Natural killer cell (primary cell): Measurements from ENCODE around the gene PPP1R3E. TPM values are rescaled to one million over a fixed set of nuclear protein-coding genes. Genes with fewer than 3 reads are reported as not detected.

Experiments
- ATAC-seq, 3 donors: fragments of 150-1000 bp in 2 of 3; fragments of 200-7000 bp in 1 of 3; cut with Tn5 transposase; 1 replicate in 1 of 3; 2 replicates in 2 of 3; pipeline ENCODE4 v1.10.0; 2021; ENCODE audit warnings: mild to moderate bottlenecking in 2 of 3, moderate library complexity in 2 of 3
- DNase-seq, 2 donors: peaks; one replicate each; pipeline versions ENCODE4 v3.0.0 to v3.0.0-alpha.2; 2013 to 2021; ENCODE audit warnings: mixed read lengths in 1 of 2
- H3K27ac ChIP-seq: one replicate; pipeline ENCODE4 v1.5.1; 2013; ENCODE audit warnings: mild to moderate bottlenecking, low read length
- H3K27me3 ChIP-seq: one replicate; pipeline ENCODE4 v1.6.1; 2013; ENCODE audit warnings: low read length; ENCODE audit not compliant: control insufficient read depth, insufficient read depth
- H3K36me3 ChIP-seq: one replicate; pipeline ENCODE4 v1.6.1; 2013; ENCODE audit warnings: low read length; ENCODE audit not compliant: control insufficient read depth, insufficient read depth
- H3K4me1 ChIP-seq: one replicate; pipeline ENCODE4 v1.6.1; 2013; ENCODE audit warnings: low read length; ENCODE audit not compliant: control insufficient read depth, insufficient read depth
- H3K4me3 ChIP-seq: one replicate; pipeline ENCODE4 v1.5.1; 2013; ENCODE audit warnings: low read length
- H3K9me3 ChIP-seq: one replicate; pipeline ENCODE4 v1.6.1; 2013; ENCODE audit warnings: low read length; ENCODE audit not compliant: control insufficient read depth, insufficient read depth
- H3K27ac Mint-ChIP-seq, 2 donors: one replicate each; pipeline ENCODE4 v1.8.0; 2022; ENCODE audit warnings: mild to moderate bottlenecking in 2 of 2, mixed read lengths in 2 of 2, moderate library complexity in 1 of 2
- H3K27me3 Mint-ChIP-seq, 2 donors: one replicate each; pipeline ENCODE4 v1.8.0; 2022; ENCODE audit warnings: low read depth in 2 of 2, mixed read lengths in 2 of 2
- H3K36me3 Mint-ChIP-seq: one replicate; pipeline ENCODE4 v1.8.0; 2022; ENCODE audit warnings: mixed read lengths
- H3K4me1 Mint-ChIP-seq, 2 donors: one replicate each; pipeline ENCODE4 v1.8.0; 2022; ENCODE audit warnings: mixed read lengths in 2 of 2
- H3K4me3 Mint-ChIP-seq: one replicate; pipeline ENCODE4 v1.8.0; 2022; ENCODE audit warnings: mild to moderate bottlenecking, moderate library complexity, mixed read lengths
- H3K9me3 Mint-ChIP-seq, 2 donors: one replicate each; pipeline ENCODE4 v1.8.0; 2022; ENCODE audit warnings: mixed read lengths in 2 of 2
- WGBS: methylation state at CpG from one replicate; pipeline ENCODE4 v1.1.7; 2013; ENCODE audit warnings: missing lambda C conversion rate; ENCODE audit not compliant: insufficient coverage; 5-methylcytosine and 5-hydroxymethylcytosine counted together
- intact Hi-C: fragments of 100-400 bp; cut with micrococcal nuclease; formaldehyde crosslinking; loops from one replicate; pipeline ENCODE4 v1.14.2; 2022
- total RNA-seq, 4 donors: library from RNA; stranded (reverse); fragments of 120-200 nt in 1 of 4; gene quantifications; one replicate each; pipeline versions ENCODE4 v1.2.3 to v1.2.4, GENCODE V29; 2013 to 2022
- TF ChIP-seq, protein P1 (sequence below): fragments of 200-600 bp; IDR thresholded peaks from one replicate; pipeline ENCODE4 v1.8.0; 2022; ENCODE audit warnings: antibody characterized with exemption

PPP1R3E gene
- total RNA-seq, 3 donors from 2014 or later (not counting 1 experiment from before 2014, with no cell fraction given): 13.2 to 27.8 (median 25.1) TPM

DNA sequence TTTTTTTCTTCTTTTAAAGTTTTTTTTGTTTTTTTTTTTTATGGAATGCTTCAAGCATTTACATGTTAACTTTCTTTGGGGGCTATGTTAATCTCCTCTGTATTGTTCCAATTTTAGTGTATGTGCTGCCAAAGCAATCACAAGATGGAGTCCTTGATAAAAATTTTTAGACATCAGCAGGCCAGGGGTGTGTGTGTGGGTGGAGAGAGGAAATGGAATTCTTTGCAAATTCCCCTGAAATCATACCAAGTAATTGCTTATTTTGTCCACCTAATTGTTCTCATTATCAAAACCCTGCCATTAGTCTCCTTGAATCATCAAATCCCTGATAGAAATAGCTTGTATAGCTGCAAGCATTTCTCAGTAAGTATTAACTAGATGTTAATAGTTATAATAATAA lies 43.2 kb downstream of the PPP1R3E start:
- Mint-ChIP-seq H3K4me3 (no peak overlapping the region), H3K36me3 (no peaks in the 10 kb centered on the region), H3K27ac (no peak overlapping the region), H3K9me3 (no peaks in the 10 kb centered on the region), H3K27me3 (peaks cover 17 to 24% of the 10 kb centered on the region in 2 donors), H3K4me1 (no peaks in the 10 kb centered on the region)
- H3K27me3 ChIP-seq: peaks cover 9% of the 10 kb centered on the region
- no peaks in the 10 kb centered on the region for H3K36me3 ChIP-seq
- H3K4me3 ChIP-seq: no peak overlapping the region
- H3K4me1 ChIP-seq: no peaks in the 10 kb centered on the region
- no peaks in the 10 kb centered on the region for H3K9me3 ChIP-seq
- intact Hi-C loops: no loop called here
- ATAC-seq (no peak), DNase-seq (no peak)
- no peak overlapping the region for H3K27ac ChIP-seq
- TF ChIP-seq, protein P1, sequence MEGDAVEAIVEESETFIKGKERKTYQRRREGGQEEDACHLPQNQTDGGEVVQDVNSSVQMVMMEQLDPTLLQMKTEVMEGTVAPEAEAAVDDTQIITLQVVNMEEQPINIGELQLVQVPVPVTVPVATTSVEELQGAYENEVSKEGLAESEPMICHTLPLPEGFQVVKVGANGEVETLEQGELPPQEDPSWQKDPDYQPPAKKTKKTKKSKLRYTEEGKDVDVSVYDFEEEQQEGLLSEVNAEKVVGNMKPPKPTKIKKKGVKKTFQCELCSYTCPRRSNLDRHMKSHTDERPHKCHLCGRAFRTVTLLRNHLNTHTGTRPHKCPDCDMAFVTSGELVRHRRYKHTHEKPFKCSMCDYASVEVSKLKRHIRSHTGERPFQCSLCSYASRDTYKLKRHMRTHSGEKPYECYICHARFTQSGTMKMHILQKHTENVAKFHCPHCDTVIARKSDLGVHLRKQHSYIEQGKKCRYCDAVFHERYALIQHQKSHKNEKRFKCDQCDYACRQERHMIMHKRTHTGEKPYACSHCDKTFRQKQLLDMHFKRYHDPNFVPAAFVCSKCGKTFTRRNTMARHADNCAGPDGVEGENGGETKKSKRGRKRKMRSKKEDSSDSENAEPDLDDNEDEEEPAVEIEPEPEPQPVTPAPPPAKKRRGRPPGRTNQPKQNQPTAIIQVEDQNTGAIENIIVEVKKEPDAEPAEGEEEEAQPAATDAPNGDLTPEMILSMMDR: no peak

DNA sequence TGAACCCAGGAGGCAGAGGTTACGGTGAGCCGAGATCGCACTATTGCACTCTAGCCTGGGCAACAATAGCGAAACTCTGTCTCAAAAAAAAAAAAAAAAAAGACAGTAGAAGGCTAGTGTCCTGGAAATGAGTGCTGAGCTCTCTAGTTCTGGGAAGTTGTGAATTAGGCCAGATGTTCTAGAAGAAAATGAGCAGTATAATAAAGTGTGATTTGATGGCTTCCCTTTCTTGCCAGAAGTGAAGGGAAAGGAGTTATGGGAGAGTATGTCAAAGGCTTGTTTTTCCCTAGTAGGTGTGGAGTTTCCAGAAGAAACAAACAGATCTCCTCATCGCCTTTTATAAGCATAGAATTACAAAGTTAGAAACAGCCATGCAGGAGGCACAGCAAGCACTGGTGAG lies 44.4 kb downstream of the PPP1R3E start:
- Mint-ChIP-seq H3K9me3 (no peaks in the 10 kb centered on the region), H3K27ac (no peak overlapping the region), H3K27me3 (peaks cover 21% of the 10 kb centered on the region in 2 donors), H3K36me3 (no peaks in the 10 kb centered on the region), H3K4me3 (no peak overlapping the region), H3K4me1 (no peaks in the 10 kb centered on the region)
- intact Hi-C loops: no loop called here
- TF ChIP-seq, protein P1: no peak
- no peak overlapping the region for H3K4me3 ChIP-seq
- H3K9me3 ChIP-seq: no peaks in the 10 kb centered on the region
- peaks cover 9% of the 10 kb centered on the region for H3K27me3 ChIP-seq
- no peaks in the 10 kb centered on the region for H3K4me1 ChIP-seq
- DNase-seq: no peak
- WGBS: 95% methylated on average over 5 of the region's 5 CpGs
- H3K36me3 ChIP-seq: no peaks in the 10 kb centered on the region
- H3K27ac ChIP-seq: no peak overlapping the region
- ATAC-seq: no peak

DNA sequence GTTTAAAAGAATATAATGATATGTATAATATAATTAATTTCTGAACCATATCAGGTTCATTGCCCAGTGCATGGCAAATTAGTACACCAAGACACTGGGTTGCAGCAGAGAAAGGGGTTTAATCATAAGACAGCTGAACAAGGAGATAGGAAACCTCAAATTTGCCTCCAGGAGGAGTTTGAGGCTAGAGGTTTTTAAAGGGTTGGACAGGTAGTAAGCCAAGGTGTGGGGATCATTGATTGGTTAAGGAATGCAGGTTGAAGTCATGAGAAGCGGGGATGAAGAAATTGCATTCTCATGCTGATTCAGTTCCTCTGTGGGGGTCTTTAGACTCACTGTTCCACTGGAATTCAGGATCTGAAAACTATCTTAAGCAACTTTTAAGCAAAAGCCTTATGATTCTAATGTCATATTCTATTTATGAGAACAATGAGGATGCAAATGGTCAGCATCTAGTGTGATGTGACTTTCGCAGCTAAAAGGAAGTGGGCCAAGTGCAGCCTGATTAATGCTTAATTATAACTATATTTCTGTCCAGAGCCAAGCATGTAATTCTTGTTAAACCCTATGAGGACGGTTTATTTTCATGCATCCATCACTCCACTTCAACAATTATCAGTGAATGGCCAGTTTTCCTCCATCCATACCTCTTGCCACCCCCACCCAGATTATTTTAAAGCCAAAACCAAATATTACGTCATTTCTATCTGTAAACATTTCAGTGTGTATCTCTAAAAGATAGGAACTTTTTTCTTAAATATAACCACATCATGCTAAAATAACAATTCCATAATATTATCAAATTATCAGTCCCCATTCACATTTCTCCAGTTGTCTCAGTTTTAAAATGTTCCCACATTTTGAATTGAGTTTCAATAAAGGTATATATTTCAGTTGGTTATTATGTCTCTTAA lies 50.0 kb downstream of the PPP1R3E start:
- ATAC-seq (no peak), DNase-seq (no peak)
- WGBS: 64% methylated on average over 4 of the region's 4 CpGs
- Histone ChIP-seq H3K27ac (no peak overlapping the region), H3K4me3 (no peak overlapping the region), H3K36me3 (no peaks in the 10 kb centered on the region), H3K27me3 (no peaks in the 10 kb centered on the region), H3K4me1 (no peaks in the 10 kb centered on the region), H3K9me3 (no peaks in the 10 kb centered on the region)
- intact Hi-C loops: no loop called here
- no peak overlapping the region for H3K4me3 Mint-ChIP-seq
- no peak overlapping the region for H3K27ac Mint-ChIP-seq
- H3K4me1 Mint-ChIP-seq: no peaks in the 10 kb centered on the region
- peaks cover 8 to 25% of the 10 kb centered on the region in 2 donors for H3K27me3 Mint-ChIP-seq
- no peaks in the 10 kb centered on the region for H3K9me3 Mint-ChIP-seq
- H3K36me3 Mint-ChIP-seq: no peaks in the 10 kb centered on the region
- TF ChIP-seq, protein P1: no peak
